ENCODE data around the gene FAM161A.
"Not testable (repeated sequence)": the region's sequence is repeated elsewhere in the genome, so short reads cannot be mapped to it uniquely, and the experiment has no call there.

FAM161A gene, protein sequence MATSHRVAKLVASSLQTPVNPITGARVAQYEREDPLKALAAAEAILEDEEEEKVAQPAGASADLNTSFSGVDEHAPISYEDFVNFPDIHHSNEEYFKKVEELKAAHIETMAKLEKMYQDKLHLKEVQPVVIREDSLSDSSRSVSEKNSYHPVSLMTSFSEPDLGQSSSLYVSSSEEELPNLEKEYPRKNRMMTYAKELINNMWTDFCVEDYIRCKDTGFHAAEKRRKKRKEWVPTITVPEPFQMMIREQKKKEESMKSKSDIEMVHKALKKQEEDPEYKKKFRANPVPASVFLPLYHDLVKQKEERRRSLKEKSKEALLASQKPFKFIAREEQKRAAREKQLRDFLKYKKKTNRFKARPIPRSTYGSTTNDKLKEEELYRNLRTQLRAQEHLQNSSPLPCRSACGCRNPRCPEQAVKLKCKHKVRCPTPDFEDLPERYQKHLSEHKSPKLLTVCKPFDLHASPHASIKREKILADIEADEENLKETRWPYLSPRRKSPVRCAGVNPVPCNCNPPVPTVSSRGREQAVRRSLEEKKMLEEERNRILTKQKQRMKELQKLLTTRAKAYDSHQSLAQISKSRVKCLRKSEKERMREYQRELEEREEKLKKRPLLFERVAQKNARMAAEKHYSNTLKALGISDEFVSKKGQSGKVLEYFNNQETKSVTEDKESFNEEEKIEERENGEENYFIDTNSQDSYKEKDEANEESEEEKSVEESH

DNA sequence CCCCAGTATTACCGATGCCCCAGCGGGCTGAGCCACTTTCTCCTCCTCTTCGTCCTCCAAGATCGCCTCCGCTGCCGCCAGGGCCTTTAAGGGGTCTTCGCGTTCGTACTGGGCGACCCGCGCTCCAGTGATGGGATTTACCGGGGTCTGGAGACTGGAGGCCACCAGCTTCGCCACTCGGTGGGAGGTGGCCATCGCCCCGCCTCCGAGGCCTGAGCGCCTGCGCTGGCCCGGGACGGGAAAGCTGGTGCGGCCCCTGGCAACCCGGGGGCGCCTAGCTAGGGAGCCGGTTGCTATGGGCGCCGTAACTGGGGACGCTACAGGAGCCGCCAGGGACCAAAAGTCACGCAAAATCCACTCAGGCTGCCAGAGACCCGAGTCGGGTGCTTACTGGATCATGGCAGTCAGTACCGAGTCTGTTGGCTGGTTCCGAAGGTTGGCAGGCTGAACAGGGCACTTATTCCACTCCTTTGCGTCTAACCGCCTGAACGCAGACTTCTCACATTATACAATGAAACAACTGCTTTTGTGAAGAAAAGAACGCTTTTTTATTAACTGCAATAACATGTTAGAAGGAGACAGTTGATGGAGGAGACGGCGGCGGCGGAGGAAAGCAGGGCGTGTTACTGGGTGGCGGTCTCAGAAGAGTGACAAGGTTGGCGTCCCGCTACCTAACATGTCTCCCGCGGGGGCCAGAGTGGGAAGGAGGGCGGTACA, at the start of gene FAM161A:
Gene FAM161A, minus strand, starts transcription at position 214 of the 717 bp plus-strand sequence. Its CDS starts 19 bp downstream, at position 195.
- Histone ChIP-seq H3K9me3 (ENCODE audit: low read length) (no peaks in the 10 kb centered on the region), H3K4me3 (ENCODE audit: low read length) (peak within 1 kb of the TSS; percentile 89), H3K36me3 (ENCODE audit: insufficient read depth, low read length) (no peaks in the 10 kb centered on the region), H3K27me3 (ENCODE audit: insufficient read depth, low read length) (no peaks in the 10 kb centered on the region), H2AFZ (ENCODE audit: low read depth, low read length) (peak within 1 kb of the TSS; percentile 75), H3K4me1 (ENCODE audit: insufficient read depth, low read length) (peaks cover 12% of the 10 kb centered on the region)

DNA sequence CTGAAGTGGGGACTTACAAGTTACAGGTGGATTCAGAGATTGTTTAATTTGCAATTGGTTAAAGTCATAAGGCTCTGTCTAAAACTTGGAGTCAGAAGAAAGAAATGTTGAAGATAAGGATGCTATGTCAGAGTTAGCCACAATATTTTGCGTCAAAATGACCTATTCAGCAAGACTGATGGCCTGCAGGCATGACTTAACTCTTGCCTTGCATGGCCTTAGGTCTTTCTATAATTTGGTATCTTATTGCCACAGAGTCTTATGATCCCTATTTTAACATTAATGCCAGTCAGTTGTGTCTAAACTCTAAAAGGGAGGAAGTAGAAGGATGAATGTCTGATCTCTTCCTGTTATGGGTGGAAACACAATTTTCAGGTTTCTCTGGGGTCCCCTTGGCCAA, 46.4 kb upstream of the FAM161A start:
- Histone ChIP-seq H3K36me3 (ENCODE audit: insufficient read depth, low read length) (no peaks in the 10 kb centered on the region), H2AFZ (ENCODE audit: low read depth, low read length) (no peak overlapping the region), H3K27me3 (ENCODE audit: insufficient read depth, low read length) (no peaks in the 10 kb centered on the region), H3K4me3 (ENCODE audit: low read length) (no peak overlapping the region), H3K9me3 (ENCODE audit: low read length) (no peaks in the 10 kb centered on the region), H3K4me1 (ENCODE audit: insufficient read depth, low read length) (peaks cover 2% of the 10 kb centered on the region)

DNA sequence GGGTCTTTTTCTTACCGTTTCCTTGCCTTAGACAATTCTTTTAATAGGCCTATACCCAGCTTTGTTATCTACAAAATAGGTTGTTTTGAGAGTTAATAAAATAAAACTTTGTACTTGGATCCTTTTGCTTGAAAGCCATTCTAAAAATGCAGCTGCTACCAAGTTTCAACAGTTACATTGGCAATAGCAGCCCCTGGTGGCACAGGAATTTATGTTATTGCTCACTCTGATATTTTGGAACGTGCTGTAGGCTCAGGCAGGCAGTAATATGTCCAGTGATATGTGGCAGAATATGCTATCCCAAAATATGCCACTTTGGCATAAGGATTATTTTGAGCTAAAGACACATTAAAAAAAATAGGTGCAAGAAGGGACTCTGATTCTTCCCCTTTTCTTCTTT, 45.0 kb upstream of the FAM161A start:
- H3K4me1 ChIP-seq (ENCODE audit: insufficient read depth, low read length): no peaks in the 10 kb centered on the region
- no peaks in the 10 kb centered on the region for H3K9me3 ChIP-seq (ENCODE audit: low read length)
- no peak overlapping the region for H2AFZ ChIP-seq (ENCODE audit: low read depth, low read length)
- no peaks in the 10 kb centered on the region for H3K27me3 ChIP-seq (ENCODE audit: insufficient read depth, low read length)
- no peak overlapping the region for H3K4me3 ChIP-seq (ENCODE audit: low read length)
- no peaks in the 10 kb centered on the region for H3K36me3 ChIP-seq (ENCODE audit: insufficient read depth, low read length)

DNA sequence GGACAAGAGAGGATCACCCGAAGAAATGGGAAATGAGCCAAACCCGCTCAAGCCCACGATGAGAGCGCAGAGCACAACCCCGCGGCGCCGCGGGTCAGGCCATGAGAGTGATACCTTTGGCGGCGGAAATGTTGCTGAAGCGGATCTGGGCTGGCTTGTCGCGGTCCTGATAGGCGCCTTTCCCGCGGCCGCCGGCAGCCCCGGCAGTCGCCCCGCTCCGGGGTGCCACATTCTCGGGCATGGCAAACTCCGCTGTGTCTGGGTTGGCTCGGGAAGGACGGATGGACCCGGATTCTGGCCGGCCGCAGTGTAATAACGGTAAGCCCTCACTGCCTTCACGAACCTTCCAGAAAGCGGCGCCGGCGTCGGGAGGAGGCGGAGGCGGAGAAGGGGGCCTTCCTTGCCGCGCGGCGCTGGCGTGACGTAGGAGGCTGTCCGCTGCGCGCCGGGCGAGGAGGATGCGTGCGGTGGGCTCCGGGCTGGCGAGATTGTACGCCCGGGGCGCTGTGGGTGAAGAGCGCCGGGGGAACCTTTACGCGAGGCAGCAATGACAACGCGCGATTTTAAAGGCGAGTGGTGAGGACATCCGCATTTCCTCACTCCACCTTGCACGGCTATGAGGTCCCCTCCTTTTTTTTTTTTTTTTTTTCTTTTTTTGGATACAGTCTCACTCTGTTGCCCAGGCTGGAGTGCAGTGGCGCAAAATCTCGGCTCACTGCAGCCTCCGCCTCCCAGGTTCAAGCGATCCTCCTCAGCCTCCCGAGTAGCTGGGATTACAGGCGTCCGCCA, 34.6 kb upstream of the FAM161A start, which contains the start of gene CCT4:
Gene CCT4, minus strand, starts transcription at position 390 of the 789 bp plus-strand sequence. Its CDS starts 149 bp downstream, at position 241.
- Histone ChIP-seq H3K9me3 (ENCODE audit: low read length) (no peaks in the 10 kb centered on the region), H3K27me3 (ENCODE audit: insufficient read depth, low read length) (no peaks in the 10 kb centered on the region), H2AFZ (ENCODE audit: low read depth, low read length) (peak within 1 kb of the TSS; percentile 78), H3K36me3 (ENCODE audit: insufficient read depth, low read length) (peaks cover 27% of the 10 kb centered on the region), H3K4me1 (ENCODE audit: insufficient read depth, low read length) (peaks cover 10% of the 10 kb centered on the region), H3K4me3 (ENCODE audit: low read length) (peak within 1 kb of the TSS; percentile 97)

DNA sequence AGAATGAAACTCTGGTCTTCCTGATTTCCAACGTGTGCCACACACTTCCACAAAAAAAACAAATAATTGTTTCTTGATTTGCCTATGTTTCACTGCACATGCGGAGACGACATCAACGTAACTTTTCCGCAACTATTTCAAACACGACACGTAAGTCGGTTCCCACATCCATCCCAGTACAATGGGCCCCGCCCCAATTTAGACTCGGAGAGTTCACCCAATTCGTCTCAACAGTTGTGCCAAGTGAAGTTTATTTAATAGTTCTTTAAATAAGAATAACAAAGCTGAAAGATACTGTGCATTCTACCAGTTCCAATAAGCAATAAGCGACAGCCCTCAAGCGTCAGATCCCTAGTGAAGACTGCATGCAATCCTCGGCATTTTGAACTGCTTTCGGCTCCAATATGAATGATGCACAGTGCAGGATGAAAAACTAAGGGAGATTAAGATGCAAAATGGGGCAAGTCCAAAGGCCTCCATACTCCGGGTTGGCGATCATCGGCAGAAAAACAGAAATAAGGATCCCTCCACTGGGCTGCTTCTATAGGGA, 33.9 kb upstream of the FAM161A start:
- H2AFZ ChIP-seq (ENCODE audit: low read depth, low read length): peak overlapping the region; percentile 78
- no peaks in the 10 kb centered on the region for H3K27me3 ChIP-seq (ENCODE audit: insufficient read depth, low read length)
- H3K4me1 ChIP-seq (ENCODE audit: insufficient read depth, low read length): peaks cover 10% of the 10 kb centered on the region
- peaks cover 33% of the 10 kb centered on the region for H3K36me3 ChIP-seq (ENCODE audit: insufficient read depth, low read length)
- H3K4me3 ChIP-seq (ENCODE audit: low read length): peak overlapping the region; percentile 97
- no peaks in the 10 kb centered on the region for H3K9me3 ChIP-seq (ENCODE audit: low read length)

DNA sequence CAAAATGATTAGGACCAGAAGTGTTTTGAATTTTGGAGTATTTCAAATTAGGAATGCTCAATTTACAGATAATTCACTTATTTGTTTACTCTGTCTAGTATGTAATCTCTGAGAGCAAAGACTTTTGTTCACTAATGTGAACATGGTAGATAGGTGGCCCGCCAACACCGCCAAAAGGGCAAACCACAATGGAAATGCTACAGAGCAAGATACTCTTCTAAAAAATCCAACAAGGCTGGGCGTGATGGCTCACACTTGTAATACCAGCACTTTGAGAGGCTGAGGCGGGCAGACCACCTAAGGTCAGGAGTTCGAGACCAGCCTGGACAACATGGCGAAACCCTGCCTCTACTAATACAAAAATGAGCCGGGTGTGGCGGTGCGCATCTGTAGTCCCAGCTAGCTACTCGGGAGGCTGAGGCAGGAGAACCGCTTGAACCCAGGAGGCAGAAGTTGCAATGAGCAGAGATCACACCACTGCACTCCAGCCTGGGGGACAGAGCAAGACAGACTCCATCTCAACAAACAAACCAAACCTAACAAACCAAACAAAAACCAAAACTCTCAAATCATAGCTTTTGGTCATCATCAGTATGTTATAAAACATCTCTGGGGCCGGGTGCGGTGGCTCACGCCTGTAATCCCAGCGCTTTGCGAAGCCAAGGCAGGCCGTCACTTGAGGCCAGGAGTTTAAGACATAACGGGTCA, 32.2 kb upstream of the FAM161A start:
- H2AFZ ChIP-seq (ENCODE audit: low read depth, low read length): no peak overlapping the region
- H3K27me3 ChIP-seq (ENCODE audit: insufficient read depth, low read length): no peaks in the 10 kb centered on the region
- no peak overlapping the region for H3K4me3 ChIP-seq (ENCODE audit: low read length)
- H3K36me3 ChIP-seq (ENCODE audit: insufficient read depth, low read length): peaks cover 49% of the 10 kb centered on the region
- H3K4me1 ChIP-seq (ENCODE audit: insufficient read depth, low read length): peaks cover 10% of the 10 kb centered on the region
- H3K9me3 ChIP-seq (ENCODE audit: low read length): no peaks in the 10 kb centered on the region

DNA sequence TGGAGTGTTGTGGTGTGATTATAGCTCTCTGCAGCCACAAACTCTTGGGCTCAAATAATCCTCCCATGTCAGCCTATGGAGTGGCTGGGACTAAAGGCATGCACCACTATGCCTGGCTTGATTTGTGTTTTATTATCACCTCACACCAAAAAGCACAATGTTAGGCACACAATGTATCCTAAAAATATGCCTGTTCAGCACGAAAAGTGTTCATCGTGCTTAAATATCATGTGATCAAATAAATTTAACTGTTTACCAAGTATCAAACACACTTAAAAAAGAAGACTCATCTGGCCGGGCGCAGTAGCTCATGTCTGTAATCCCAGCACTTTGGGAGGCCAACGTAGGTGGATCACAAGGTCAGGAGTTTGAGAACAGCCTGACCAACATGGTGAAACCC, 29.0 kb upstream of the FAM161A start:
- H3K36me3 ChIP-seq (ENCODE audit: insufficient read depth, low read length): peaks cover 79% of the 10 kb centered on the region
- H2AFZ ChIP-seq (ENCODE audit: low read depth, low read length): no peak overlapping the region
- no peak overlapping the region for H3K4me3 ChIP-seq (ENCODE audit: low read length)
- peaks cover 10% of the 10 kb centered on the region for H3K4me1 ChIP-seq (ENCODE audit: insufficient read depth, low read length)
- no peaks in the 10 kb centered on the region for H3K9me3 ChIP-seq (ENCODE audit: low read length)
- H3K27me3 ChIP-seq (ENCODE audit: insufficient read depth, low read length): no peaks in the 10 kb centered on the region

DNA sequence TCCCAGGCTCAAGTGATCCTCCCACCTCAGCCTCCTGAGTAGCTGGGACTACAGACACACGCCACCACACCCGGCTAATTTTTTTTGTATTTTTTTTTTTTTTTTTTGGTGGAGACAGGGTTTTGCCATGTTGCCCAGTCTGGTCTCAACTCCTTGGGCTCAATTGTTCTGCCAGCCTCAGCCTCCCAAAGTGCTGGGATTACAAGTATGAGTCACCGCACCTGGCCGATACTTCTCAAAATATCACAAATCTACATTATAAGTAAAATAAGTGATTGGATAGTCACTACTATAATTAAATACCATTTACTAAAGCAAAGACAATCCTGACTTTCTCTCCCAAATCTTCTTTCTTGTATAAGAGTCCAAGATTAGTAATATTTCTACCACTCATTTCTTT, 25.5 kb upstream of the FAM161A start:
- not testable (repeated sequence) for H3K4me3 ChIP-seq (ENCODE audit: low read length); H3K9me3 ChIP-seq (ENCODE audit: low read length); H2AFZ ChIP-seq (ENCODE audit: low read depth, low read length); H3K27me3 ChIP-seq (ENCODE audit: insufficient read depth, low read length); H3K4me1 ChIP-seq (ENCODE audit: insufficient read depth, low read length)
- H3K36me3 ChIP-seq (ENCODE audit: insufficient read depth, low read length): peaks cover 92% of the 10 kb centered on the region

DNA sequence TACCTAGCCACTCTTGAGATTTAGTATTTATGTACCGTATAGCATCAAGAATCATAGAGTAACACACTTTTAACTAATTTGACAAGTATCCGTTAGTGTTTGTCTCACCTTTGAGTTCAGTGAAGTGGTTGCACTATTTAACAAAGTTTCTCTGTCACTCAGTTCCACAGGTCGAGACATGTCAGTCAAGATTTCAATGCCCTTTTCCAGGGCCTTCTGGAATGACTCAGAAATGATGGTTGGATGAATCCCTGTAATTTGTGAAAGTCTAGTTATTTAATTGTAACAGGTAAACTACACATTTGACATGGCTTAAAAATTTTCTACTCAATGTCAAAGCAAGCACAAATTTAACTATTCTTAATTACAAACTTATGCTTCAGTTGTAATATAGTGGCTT, 24.9 kb upstream of the FAM161A start:
- H3K4me3 ChIP-seq (ENCODE audit: low read length): no peak overlapping the region
- no peaks in the 10 kb centered on the region for H3K4me1 ChIP-seq (ENCODE audit: insufficient read depth, low read length)
- peaks cover 93% of the 10 kb centered on the region for H3K36me3 ChIP-seq (ENCODE audit: insufficient read depth, low read length)
- no peaks in the 10 kb centered on the region for H3K9me3 ChIP-seq (ENCODE audit: low read length)
- no peaks in the 10 kb centered on the region for H3K27me3 ChIP-seq (ENCODE audit: insufficient read depth, low read length)
- H2AFZ ChIP-seq (ENCODE audit: low read depth, low read length): no peak overlapping the region

DNA sequence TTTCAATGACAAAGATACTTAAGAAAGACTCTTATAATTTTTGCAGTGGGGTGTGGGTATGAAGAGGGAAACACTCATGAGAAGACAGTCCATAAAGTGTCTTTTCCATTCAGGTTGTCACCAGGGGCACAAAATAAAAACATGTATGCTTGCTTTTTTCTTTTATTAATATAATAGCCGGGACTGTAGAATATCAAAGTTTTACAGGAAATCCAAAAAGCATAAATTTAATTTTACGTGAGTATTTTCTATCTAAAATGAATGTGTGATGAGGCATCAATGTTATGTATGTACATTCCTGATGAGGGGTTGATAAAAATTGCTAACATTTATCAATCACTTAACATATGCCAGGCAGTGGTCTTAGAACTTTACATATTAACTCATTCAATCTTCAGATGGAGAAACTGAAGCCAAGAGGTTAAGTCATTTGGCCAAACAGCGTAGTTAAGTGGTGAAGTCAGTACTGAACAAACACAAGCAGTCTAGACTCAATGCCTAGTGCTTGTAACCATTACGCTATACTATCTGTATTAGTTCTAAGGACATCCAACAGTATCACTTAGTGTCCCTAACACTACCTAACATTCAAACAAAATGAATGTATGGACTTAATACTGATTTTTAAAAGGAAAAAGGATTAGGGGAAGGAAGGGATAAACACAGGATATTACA, 23.8 kb upstream of the FAM161A start:
- Histone ChIP-seq H3K9me3 (ENCODE audit: low read length) (no peaks in the 10 kb centered on the region), H3K36me3 (ENCODE audit: insufficient read depth, low read length) (peaks cover 90% of the 10 kb centered on the region), H2AFZ (ENCODE audit: low read depth, low read length) (no peak overlapping the region), H3K4me1 (ENCODE audit: insufficient read depth, low read length) (no peaks in the 10 kb centered on the region), H3K4me3 (ENCODE audit: low read length) (no peak overlapping the region), H3K27me3 (ENCODE audit: insufficient read depth, low read length) (no peaks in the 10 kb centered on the region)

DNA sequence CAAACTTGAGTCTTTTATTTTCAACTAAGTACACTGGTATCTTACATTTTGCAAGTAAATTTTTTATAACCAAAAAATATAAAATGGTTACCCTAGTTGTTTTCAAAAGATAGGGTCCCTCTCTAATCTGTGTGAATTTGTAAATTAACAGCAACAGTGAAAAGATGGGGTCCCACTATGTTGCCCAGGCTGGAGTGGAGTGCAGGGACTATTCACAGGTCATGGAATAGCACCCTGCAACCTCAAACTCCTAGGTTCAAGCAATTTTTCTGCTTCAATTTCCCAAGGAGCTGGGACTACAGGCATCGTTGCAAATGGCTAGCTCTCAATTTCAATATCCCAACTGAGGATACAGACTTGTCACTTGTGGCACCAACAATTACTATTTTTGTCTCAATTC, 22.5 kb upstream of the FAM161A start:
- Histone ChIP-seq H3K4me1 (ENCODE audit: insufficient read depth, low read length) (no peaks in the 10 kb centered on the region), H2AFZ (ENCODE audit: low read depth, low read length) (no peak overlapping the region), H3K27me3 (ENCODE audit: insufficient read depth, low read length) (no peaks in the 10 kb centered on the region), H3K4me3 (ENCODE audit: low read length) (no peak overlapping the region), H3K9me3 (ENCODE audit: low read length) (no peaks in the 10 kb centered on the region), H3K36me3 (ENCODE audit: insufficient read depth, low read length) (peaks cover 92% of the 10 kb centered on the region)

All from neuron (in vitro differentiated cells).